Calu3 (cell line): ENCODE results near the gene SEC16A. TPM values are rescaled to one million over a fixed set of nuclear protein-coding genes. Genes with fewer than 3 reads are reported as not detected.
A peak's percentile ranks its signal among the peaks of the same experiment; 100 is the strongest.

Experiments used
- BruUV-seq: library from RNA; stranded (reverse); fragments of 400-500 nt; replicated peaks from 2 replicates; lab custom pipeline; 2021; lab: Mats Ljungman, UMichigan
- CTCF ChIA-PET: fragments of 300-600 bp; sonication (Branson Sonifier 250); formaldehyde crosslinking; loops from one replicate; lab custom pipeline; 2022; ENCODE audit warnings: antibody characterized with exemption; lab: Charles Lee
- DNase-seq: peaks from one replicate; pipeline ENCODE4 v3.0.0; 2022
- H3K27ac Mint-ChIP-seq: one replicate; pipeline ENCODE4 v1.8.0; 2022; ENCODE audit warnings: mixed read lengths; ENCODE audit not compliant: unreplicated experiment
- H3K27me3 Mint-ChIP-seq: one replicate; pipeline ENCODE4 v1.8.0; 2022; ENCODE audit warnings: mixed read lengths; ENCODE audit not compliant: unreplicated experiment
- H3K36me3 Mint-ChIP-seq: one replicate; pipeline ENCODE4 v1.8.0; 2022; ENCODE audit warnings: mild to moderate bottlenecking, moderate library complexity, mixed read lengths; ENCODE audit not compliant: insufficient read depth, unreplicated experiment
- H3K4me1 Mint-ChIP-seq: one replicate; pipeline ENCODE4 v1.8.0; 2022; ENCODE audit warnings: mild to moderate bottlenecking, low read depth, mixed read lengths; ENCODE audit not compliant: unreplicated experiment
- H3K4me3 Mint-ChIP-seq: one replicate; pipeline ENCODE4 v1.8.0; 2022; ENCODE audit warnings: mild to moderate bottlenecking, low read depth, moderate library complexity, mixed read lengths; ENCODE audit not compliant: unreplicated experiment
- H3K9me3 Mint-ChIP-seq: one replicate; pipeline ENCODE4 v1.8.0; 2022; ENCODE audit warnings: low read depth, mixed read lengths; ENCODE audit not compliant: unreplicated experiment
- intact Hi-C: fragments of 100-400 bp; cut with micrococcal nuclease; formaldehyde crosslinking; loops from one replicate; pipeline ENCODE4 v1.10.0; 2022; ENCODE audit not compliant: unreplicated experiment
- total RNA-seq: library from RNA; stranded (reverse); gene quantifications from 2 replicates; pipeline ENCODE4 v1.2.3, GENCODE V29; 2022
- TF ChIP-seq, protein P1 (sequence below): fragments of 200-600 bp; IDR thresholded peaks from one replicate; pipeline ENCODE4 v1.8.0; 2022; ENCODE audit warnings: antibody characterized with exemption; ENCODE audit not compliant: unreplicated experiment

The SEC16A gene
- total RNA-seq, 1 experiment from 2014 or later: 48.9 TPM

DNA sequence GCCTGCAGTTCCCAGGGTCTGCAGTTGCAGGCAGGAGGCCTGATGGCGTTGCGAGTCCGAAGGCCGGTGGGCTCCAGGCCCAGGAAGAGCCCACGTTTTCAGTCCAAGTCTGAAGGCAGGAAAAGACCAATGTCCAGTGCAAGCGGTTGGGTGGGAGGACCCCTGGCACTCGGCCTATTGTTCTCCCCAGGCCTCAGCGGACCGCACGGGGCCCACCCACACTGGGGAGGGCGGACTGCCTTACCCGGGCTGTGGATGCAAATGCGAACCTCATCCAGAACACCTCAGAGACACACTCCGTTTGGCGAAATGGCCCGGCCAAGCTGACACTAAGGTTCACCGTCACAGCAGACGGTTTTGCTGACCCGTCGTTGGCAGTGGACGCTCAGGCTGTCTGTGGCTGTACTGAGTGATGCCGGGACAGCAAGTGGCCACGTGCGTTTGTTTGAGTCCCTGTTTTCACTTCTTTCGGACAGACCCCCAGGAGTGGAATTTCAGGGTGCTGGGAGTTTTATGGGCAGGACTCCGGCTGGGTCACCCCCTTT is 10.2 kb upstream of the SEC16A start:
- CTCF ChIA-PET: no interaction called here
- intact Hi-C loops: no loop called here
- Mint-ChIP-seq H3K9me3 (no peaks in the 10 kb centered on the region), H3K27me3 (peaks cover 3% of the 10 kb centered on the region), H3K36me3 (no peaks in the 10 kb centered on the region), H3K27ac (no peak overlapping the region), H3K4me1 (no peaks in the 10 kb centered on the region), H3K4me3 (no peak overlapping the region)
- TF ChIP-seq, protein P1, sequence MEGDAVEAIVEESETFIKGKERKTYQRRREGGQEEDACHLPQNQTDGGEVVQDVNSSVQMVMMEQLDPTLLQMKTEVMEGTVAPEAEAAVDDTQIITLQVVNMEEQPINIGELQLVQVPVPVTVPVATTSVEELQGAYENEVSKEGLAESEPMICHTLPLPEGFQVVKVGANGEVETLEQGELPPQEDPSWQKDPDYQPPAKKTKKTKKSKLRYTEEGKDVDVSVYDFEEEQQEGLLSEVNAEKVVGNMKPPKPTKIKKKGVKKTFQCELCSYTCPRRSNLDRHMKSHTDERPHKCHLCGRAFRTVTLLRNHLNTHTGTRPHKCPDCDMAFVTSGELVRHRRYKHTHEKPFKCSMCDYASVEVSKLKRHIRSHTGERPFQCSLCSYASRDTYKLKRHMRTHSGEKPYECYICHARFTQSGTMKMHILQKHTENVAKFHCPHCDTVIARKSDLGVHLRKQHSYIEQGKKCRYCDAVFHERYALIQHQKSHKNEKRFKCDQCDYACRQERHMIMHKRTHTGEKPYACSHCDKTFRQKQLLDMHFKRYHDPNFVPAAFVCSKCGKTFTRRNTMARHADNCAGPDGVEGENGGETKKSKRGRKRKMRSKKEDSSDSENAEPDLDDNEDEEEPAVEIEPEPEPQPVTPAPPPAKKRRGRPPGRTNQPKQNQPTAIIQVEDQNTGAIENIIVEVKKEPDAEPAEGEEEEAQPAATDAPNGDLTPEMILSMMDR: no peak
- DNase-seq: no peak
- no TSS peak for BruUV-seq

DNA sequence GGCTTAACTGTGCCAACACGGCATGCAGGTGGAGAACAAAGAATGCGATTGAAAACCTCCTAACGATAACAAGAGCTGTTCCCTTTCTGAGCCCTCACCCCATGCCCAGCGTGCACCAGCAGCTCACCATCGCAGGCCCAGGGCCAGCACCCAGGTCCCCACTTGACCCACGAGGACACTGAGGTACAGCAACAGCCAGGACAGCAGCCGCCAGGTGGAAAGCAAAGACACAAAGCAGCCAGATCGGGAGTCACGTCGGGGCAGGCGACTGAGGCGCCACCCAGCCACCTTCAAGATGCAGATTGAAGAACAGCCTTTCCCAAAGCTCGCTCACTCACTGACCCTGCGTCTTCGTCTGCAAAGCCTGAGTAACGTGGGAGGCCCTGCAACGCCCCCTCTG is 6.9 kb upstream of the SEC16A start:
- H3K27ac Mint-ChIP-seq: no peak overlapping the region
- peaks cover 5% of the 10 kb centered on the region for H3K36me3 Mint-ChIP-seq
- H3K4me1 Mint-ChIP-seq: no peaks in the 10 kb centered on the region
- TF ChIP-seq, protein P1: no peak
- no peak overlapping the region for H3K4me3 Mint-ChIP-seq
- no TSS peak for BruUV-seq
- peaks cover 9% of the 10 kb centered on the region for H3K27me3 Mint-ChIP-seq
- no peak for DNase-seq
- CTCF ChIA-PET: interaction anchor here (0.7 to 2.7 kb wide), 2 partner anchors 142 to 607 kb away, joined by 4 to 11 read pairs; no protein-coding TSS in a partner anchor
- no peaks in the 10 kb centered on the region for H3K9me3 Mint-ChIP-seq
- intact Hi-C loops: no loop called here

DNA sequence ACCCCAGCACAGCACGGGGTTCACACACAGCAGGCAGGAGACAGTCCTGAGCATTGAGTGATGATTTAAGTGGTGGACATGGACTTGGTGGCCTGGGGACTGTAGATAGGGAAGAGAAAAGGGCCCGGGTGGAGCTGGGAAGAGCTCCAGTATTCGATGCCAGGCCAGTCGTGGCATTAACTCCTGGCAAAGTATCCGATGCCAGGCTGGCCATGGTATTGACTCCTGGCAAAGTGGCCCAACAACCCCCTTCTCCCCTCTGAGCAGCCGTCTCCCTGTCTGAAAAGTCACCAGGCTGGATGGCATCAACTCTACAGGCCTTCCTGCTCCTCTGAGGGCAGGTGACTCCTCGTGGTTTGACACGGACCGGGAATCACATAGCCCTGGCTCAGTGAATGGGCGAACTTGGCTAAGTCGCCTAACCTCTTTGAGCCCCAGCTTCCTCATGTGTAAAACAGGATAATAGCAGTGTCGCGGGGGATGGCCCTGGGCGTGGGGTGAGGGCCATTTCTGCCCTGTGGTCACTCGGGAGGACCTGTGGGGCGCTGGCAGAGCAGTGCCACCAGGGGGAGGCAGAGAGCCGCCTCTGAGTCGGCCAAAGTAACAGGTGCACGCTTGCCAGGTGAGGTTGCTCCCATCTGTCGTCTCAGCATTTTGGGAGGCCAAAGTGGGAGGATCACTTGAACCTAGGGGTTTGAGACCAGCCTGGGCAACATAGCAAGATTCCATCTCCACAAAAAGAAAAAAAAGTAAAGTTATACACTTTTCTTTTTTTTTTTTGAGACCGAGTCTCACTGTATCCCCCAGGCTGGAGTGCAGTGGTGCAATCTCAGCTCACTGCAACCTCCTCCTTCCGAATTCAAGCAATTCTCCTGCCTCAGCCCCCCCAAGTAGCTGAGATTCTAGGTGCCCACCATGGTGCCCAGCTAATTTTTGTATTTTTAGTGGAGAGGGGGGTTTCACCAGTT is 5.7 kb upstream of the SEC16A start:
- no peak overlapping the region for H3K27ac Mint-ChIP-seq
- intact Hi-C loops: no loop called here
- H3K9me3 Mint-ChIP-seq: no peaks in the 10 kb centered on the region
- no peak overlapping the region for H3K4me3 Mint-ChIP-seq
- no TSS peak for BruUV-seq
- no peaks in the 10 kb centered on the region for H3K4me1 Mint-ChIP-seq
- H3K27me3 Mint-ChIP-seq: peaks cover 9% of the 10 kb centered on the region
- peak; percentile 83 for DNase-seq
- TF ChIP-seq, protein P1: peak; percentile 89
- CTCF ChIA-PET: interaction anchor here (1.2 to 2.7 kb wide), 3 partner anchors 137 to 143 kb away, joined by 3 to 11 read pairs (median 5); no protein-coding TSS in a partner anchor
- peaks cover 11% of the 10 kb centered on the region for H3K36me3 Mint-ChIP-seq

DNA sequence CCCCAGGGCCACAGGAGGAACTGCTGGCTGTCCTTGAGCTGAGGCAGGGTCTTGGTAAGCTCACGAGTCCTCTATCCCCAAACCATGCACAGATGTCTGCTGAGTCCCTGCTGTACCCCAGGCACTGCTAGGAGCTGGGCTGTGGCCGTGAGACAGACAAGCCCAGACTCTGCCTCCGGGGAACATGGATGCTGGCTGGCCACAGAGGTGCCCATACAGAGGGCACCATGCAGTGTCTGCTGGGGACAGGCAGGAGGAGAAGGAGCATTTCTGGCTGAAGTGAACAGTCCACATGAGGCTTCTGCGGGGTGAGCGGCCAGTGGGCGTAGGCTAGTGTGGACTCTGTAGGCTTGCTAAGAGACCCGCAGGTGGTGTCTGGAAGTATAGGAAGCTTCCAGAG is 4.8 kb upstream of the SEC16A start:
- DNase-seq: no peak
- no peak overlapping the region for H3K27ac Mint-ChIP-seq
- H3K9me3 Mint-ChIP-seq: no peaks in the 10 kb centered on the region
- H3K36me3 Mint-ChIP-seq: peaks cover 19% of the 10 kb centered on the region
- no TSS peak for BruUV-seq
- no peaks in the 10 kb centered on the region for H3K4me1 Mint-ChIP-seq
- H3K4me3 Mint-ChIP-seq: no peak overlapping the region
- CTCF ChIA-PET: interaction anchor here (1.2 to 2.7 kb wide), 3 partner anchors 138 to 144 kb away, joined by 3 to 11 read pairs (median 5); no protein-coding TSS in a partner anchor
- peaks cover 9% of the 10 kb centered on the region for H3K27me3 Mint-ChIP-seq
- intact Hi-C loops: no loop called here
- TF ChIP-seq, protein P1: no peak
